Calu3 (cell line): Measurements from ENCODE around the gene FOXO4. TPM values are rescaled to one million over a fixed set of nuclear protein-coding genes. Genes with fewer than 3 reads are reported as not detected.
"Not testable (repeated sequence)": the region's sequence is repeated elsewhere in the genome, so short reads cannot be mapped to it uniquely, and the experiment has no call there.

Experiments used
- Bru-seq: library from RNA; stranded (reverse); fragments of 400-500 nt; gene quantifications from one replicate; lab custom pipeline; 2021; lab: Mats Ljungman, UMichigan
- BruChase-seq, 2 experiments: library from RNA; stranded (reverse); fragments of 400-500 nt; gene quantifications; one replicate each; lab custom pipeline; 2021; lab: Mats Ljungman, UMichigan
- BruUV-seq: library from RNA; stranded (reverse); fragments of 400-500 nt; replicated peaks from 2 replicates; lab custom pipeline; 2021; lab: Mats Ljungman, UMichigan
- CTCF ChIA-PET: fragments of 300-600 bp; sonication (Branson Sonifier 250); formaldehyde crosslinking; loops from one replicate; lab custom pipeline; 2022; ENCODE audit warnings: antibody characterized with exemption; lab: Charles Lee
- DNase-seq: peaks from one replicate; pipeline ENCODE4 v3.0.0; 2022
- H3K27ac Mint-ChIP-seq: one replicate; pipeline ENCODE4 v1.8.0; 2022; ENCODE audit warnings: mixed read lengths; ENCODE audit not compliant: unreplicated experiment
- H3K27me3 Mint-ChIP-seq: one replicate; pipeline ENCODE4 v1.8.0; 2022; ENCODE audit warnings: mixed read lengths; ENCODE audit not compliant: unreplicated experiment
- H3K36me3 Mint-ChIP-seq: one replicate; pipeline ENCODE4 v1.8.0; 2022; ENCODE audit warnings: mild to moderate bottlenecking, moderate library complexity, mixed read lengths; ENCODE audit not compliant: insufficient read depth, unreplicated experiment
- H3K4me1 Mint-ChIP-seq: one replicate; pipeline ENCODE4 v1.8.0; 2022; ENCODE audit warnings: mild to moderate bottlenecking, low read depth, mixed read lengths; ENCODE audit not compliant: unreplicated experiment
- H3K4me3 Mint-ChIP-seq: one replicate; pipeline ENCODE4 v1.8.0; 2022; ENCODE audit warnings: mild to moderate bottlenecking, low read depth, moderate library complexity, mixed read lengths; ENCODE audit not compliant: unreplicated experiment
- H3K9me3 Mint-ChIP-seq: one replicate; pipeline ENCODE4 v1.8.0; 2022; ENCODE audit warnings: low read depth, mixed read lengths; ENCODE audit not compliant: unreplicated experiment
- CTCF ChIP-seq: fragments of 200-600 bp; IDR thresholded peaks from one replicate; pipeline ENCODE4 v1.8.0; 2022; ENCODE audit warnings: antibody characterized with exemption; ENCODE audit not compliant: unreplicated experiment
- intact Hi-C: fragments of 100-400 bp; cut with micrococcal nuclease; formaldehyde crosslinking; loops from one replicate; pipeline ENCODE4 v1.10.0; 2022; ENCODE audit not compliant: unreplicated experiment
- long read RNA-seq: library from polyadenylated mRNA; stranded (forward); transcript quantifications from one replicate; pipeline ENCODE4 v2.0.0, GENCODE V29; 2022
- total RNA-seq: library from RNA; stranded (reverse); gene quantifications from 2 replicates; pipeline ENCODE4 v1.2.3, GENCODE V29; 2022

The FOXO4 gene, protein sequence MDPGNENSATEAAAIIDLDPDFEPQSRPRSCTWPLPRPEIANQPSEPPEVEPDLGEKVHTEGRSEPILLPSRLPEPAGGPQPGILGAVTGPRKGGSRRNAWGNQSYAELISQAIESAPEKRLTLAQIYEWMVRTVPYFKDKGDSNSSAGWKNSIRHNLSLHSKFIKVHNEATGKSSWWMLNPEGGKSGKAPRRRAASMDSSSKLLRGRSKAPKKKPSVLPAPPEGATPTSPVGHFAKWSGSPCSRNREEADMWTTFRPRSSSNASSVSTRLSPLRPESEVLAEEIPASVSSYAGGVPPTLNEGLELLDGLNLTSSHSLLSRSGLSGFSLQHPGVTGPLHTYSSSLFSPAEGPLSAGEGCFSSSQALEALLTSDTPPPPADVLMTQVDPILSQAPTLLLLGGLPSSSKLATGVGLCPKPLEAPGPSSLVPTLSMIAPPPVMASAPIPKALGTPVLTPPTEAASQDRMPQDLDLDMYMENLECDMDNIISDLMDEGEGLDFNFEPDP
- 7.8 and 9.8 TPM in 2 replicates for total RNA-seq
- Bru-seq, nascent RNA: percentile 34 among the genes with signal in this experiment
- percentile 53 among the genes with signal in this experiment for BruChase-seq, experiment 1, labeled RNA remaining after a 6-hour chase
- percentile 46 among the genes with signal in this experiment for BruChase-seq, experiment 2, labeled RNA remaining after a 2-hour chase
- long read RNA-seq, partial matches to known transcripts: 0 of 1 reads
- long read RNA-seq, other reads (novel, unspliced or antisense): 1 of 1 reads

GRCh38 chrX:71095555-71095980 is at the start of gene FOXO4:
TSS of gene FOXO4 (plus strand) at chrX:71095851. CDS start at chrX:71096529, 678 bp downstream.
- Mint-ChIP-seq H3K27me3 (no peaks in the 10 kb centered on the region), H3K4me1 (no peaks in the 10 kb centered on the region), H3K27ac (peak within 1 kb of the TSS; percentile 77), H3K36me3 (peaks cover 20% of the 10 kb centered on the region), H3K4me3 (peak within 1 kb of the TSS; percentile 92), H3K9me3 (no peaks in the 10 kb centered on the region)
- intact Hi-C loops: loop anchor here (5.0 kb wide), 1 partner anchor 82 kb away; no protein-coding TSS in a partner anchor
- peak; percentile 87 for DNase-seq
- no peak for TF ChIP-seq CTCF
- no TSS peak for BruUV-seq
- CTCF ChIA-PET: no interaction called here

DNA sequence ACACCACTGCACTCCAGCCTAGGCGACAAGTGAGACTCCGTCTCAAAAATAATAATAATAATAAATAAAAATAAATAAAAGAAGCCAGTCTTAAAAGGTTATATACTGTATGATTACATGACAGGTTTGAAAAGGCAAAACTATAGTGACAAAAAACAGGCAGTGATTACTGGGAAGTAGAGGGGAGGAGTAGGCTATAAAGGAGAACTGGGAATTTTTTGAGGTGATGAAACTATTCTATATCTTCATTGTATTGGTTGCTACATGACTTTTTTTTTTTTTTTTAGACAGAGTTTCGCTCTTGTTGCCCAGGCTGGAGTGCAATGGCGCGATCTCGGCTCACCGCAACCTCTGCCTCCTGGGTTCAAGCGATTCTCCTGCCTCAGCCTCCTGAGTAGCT is 47.8 kb upstream of the FOXO4 start:
- H3K4me3 Mint-ChIP-seq, H3K4me1 Mint-ChIP-seq, CTCF ChIA-PET, H3K27ac Mint-ChIP-seq, DNase-seq, BruUV-seq, intact Hi-C loops, H3K9me3 Mint-ChIP-seq, H3K36me3 Mint-ChIP-seq, H3K27me3 Mint-ChIP-seq: not testable (repeated sequence)

DNA sequence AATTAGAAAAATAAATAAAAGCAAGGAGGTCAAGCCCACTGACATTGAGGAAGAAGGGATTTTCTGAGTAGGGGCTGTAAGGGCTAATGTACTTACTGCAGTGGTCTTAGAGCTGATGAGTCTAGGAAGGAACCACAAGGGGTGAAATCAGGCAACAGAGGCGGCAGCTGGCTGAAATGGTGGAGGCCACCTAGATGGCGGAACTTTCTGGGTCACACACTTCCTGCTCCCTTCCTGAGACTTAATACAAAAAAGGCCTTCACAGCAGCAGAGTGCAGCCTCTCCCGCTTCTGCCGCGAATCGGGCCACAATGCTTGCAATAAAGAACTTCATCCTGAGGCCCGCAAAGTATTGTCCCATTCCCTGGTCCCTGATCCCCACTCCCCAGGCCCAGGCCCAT is 42.9 kb upstream of the FOXO4 start:
- CTCF ChIA-PET: no interaction called here
- H3K36me3 Mint-ChIP-seq: no peaks in the 10 kb centered on the region
- TF ChIP-seq CTCF: no peak
- no TSS peak for BruUV-seq
- DNase-seq: no peak
- no peaks in the 10 kb centered on the region for H3K9me3 Mint-ChIP-seq
- peak overlapping the region; percentile 41 for H3K4me3 Mint-ChIP-seq
- no peaks in the 10 kb centered on the region for H3K4me1 Mint-ChIP-seq
- H3K27ac Mint-ChIP-seq: no peak overlapping the region
- no peaks in the 10 kb centered on the region for H3K27me3 Mint-ChIP-seq
- intact Hi-C loops: no loop called here

DNA sequence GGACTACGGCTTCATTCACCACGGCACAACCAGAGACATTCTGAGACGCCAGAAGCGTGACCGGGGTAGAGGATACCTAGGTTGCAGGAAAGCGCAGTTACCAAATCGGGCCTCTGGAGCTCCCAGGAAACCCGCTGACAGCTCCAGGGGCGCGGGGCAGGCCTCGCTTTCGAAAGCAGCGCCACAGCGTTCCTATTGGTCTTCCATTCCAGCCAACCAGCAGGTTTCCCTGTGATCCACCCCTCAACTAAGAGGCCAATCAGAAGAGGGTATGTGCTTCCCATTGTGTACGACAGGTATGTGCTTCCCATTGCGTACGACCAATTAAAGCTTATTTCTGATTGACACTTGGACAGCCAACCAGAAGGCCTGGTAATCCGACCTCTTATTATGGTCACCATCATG is 42.4 kb upstream of the FOXO4 start:
- H3K27ac Mint-ChIP-seq: no peak overlapping the region
- peak overlapping the region; percentile 41 for H3K4me3 Mint-ChIP-seq
- peak; percentile 61 for DNase-seq
- intact Hi-C loops: no loop called here
- CTCF ChIA-PET: interaction anchor here (0.6 kb wide), 1 partner anchor 27 kb away, joined by 3 read pairs; no protein-coding TSS in a partner anchor
- H3K4me1 Mint-ChIP-seq: no peaks in the 10 kb centered on the region
- H3K9me3 Mint-ChIP-seq: no peaks in the 10 kb centered on the region
- peaks cover 4% of the 10 kb centered on the region for H3K36me3 Mint-ChIP-seq
- BruUV-seq: no TSS peak
- no peaks in the 10 kb centered on the region for H3K27me3 Mint-ChIP-seq
- TF ChIP-seq CTCF: no peak
